Ovary (tissue), 3 donors: ENCODE measurements around the gene DHRS1.

Experiments
- CTCF ChIP-seq, 3 donors: fragments of 450-650 bp in 2 of 3; fragments of 200-600 bp in 1 of 3; IDR thresholded peaks; one replicate each; pipeline versions ENCODE4 v1.5.1 to v1.8.0; 2016 to 2022; ENCODE audit warnings: antibody characterized with exemption in 3 of 3, mild to moderate bottlenecking in 1 of 3
- POLR2A ChIP-seq: fragments of 450-650 bp; IDR thresholded peaks from one replicate; pipeline ENCODE4 v1.6.1; 2017; ENCODE audit warnings: antibody characterized with exemption, mild to moderate bottlenecking, moderate library complexity
- donor health status: DM: no; HTN: no; CAD: no.

GRCh38 chr14:24309538-24310264 is 10.1 kb upstream of the DHRS1 start, which contains the start of gene LTB4R2:
- TF ChIP-seq CTCF (IDR thresholded peaks at IDR 0.05) (no peak), POLR2A (no peak)
